ENCODE measurements around the gene PPP1R15B. TPM values are rescaled to one million over a fixed set of nuclear protein-coding genes. Genes with fewer than 3 reads are reported as not detected.

The PPP1R15B gene
- total RNA-seq, 1 donor from 2014 or later, result 42.1 TPM

- no peak for DNase-seq (ENCODE audit: low read depth)
These were observed 49.8 kb downstream of the PPP1R15B start for GRCh38 chr1:204361781-204362180.

GRCh38 chr1:204361341-204361771, 50.3 kb downstream of the PPP1R15B start:
- TF ChIP-seq CTCF (IDR thresholded peaks at IDR 0.05; ENCODE audit: insufficient read depth, low read length, poor library complexity, severe bottlenecking), result no peak
- no peaks in the 10 kb centered on the region for H3K27me3 ChIP-seq (ENCODE audit: control insufficient read depth, insufficient read depth, low read length)
- no peaks in the 10 kb centered on the region for H3K36me3 ChIP-seq (ENCODE audit: control insufficient read depth, insufficient read depth, low read length)
- H3K4me3 ChIP-seq (ENCODE audit: low read depth, low read length), result no peak overlapping the region
- no peak for DNase-seq (ENCODE audit: low read depth)

More at GRCh38 chr1:204361781-204362180, 49.8 kb downstream of the PPP1R15B start:
- TF ChIP-seq CTCF (IDR thresholded peaks at IDR 0.05; ENCODE audit: insufficient read depth, low read length, poor library complexity, severe bottlenecking), result no peak
- Histone ChIP-seq H3K4me3 (ENCODE audit: low read depth, low read length) (no peak overlapping the region), H3K36me3 (ENCODE audit: control insufficient read depth, insufficient read depth, low read length) (no peaks in the 10 kb centered on the region), H3K27me3 (ENCODE audit: control insufficient read depth, insufficient read depth, low read length) (no peaks in the 10 kb centered on the region)

- Histone ChIP-seq H3K27me3 (ENCODE audit: control insufficient read depth, insufficient read depth, low read length) (no peaks in the 10 kb centered on the region), H3K4me3 (ENCODE audit: low read depth, low read length) (no peak overlapping the region), H3K36me3 (ENCODE audit: control insufficient read depth, insufficient read depth, low read length) (no peaks in the 10 kb centered on the region)
- no peak for TF ChIP-seq CTCF (IDR thresholded peaks at IDR 0.05; ENCODE audit: insufficient read depth, low read length, poor library complexity, severe bottlenecking)
- DNase-seq (ENCODE audit: low read depth), result no peak
These were observed 51.3 kb downstream of the PPP1R15B start for GRCh38 chr1:204360314-204360713.

GRCh38 chr1:204359474-204360255, 52.0 kb downstream of the PPP1R15B start, which contains the start of gene PLEKHA6:
PLEKHA6 (minus strand) TSS chr1:204359929; CDS start chr1:204273727, 86,202 bp downstream.
- no peaks in the 10 kb centered on the region for H3K27me3 ChIP-seq (ENCODE audit: control insufficient read depth, insufficient read depth, low read length)
- H3K4me3 ChIP-seq (ENCODE audit: low read depth, low read length), result no peak within 1 kb of the TSS
- TF ChIP-seq CTCF (IDR thresholded peaks at IDR 0.05; ENCODE audit: insufficient read depth, low read length, poor library complexity, severe bottlenecking), result peak; percentile 41
- H3K36me3 ChIP-seq (ENCODE audit: control insufficient read depth, insufficient read depth, low read length), result no peaks in the 10 kb centered on the region
- no peak for DNase-seq (ENCODE audit: low read depth)

- Histone ChIP-seq H3K4me3 (ENCODE audit: low read depth, low read length) (no peak overlapping the region), H3K27me3 (ENCODE audit: control insufficient read depth, insufficient read depth, low read length) (no peaks in the 10 kb centered on the region), H3K36me3 (ENCODE audit: control insufficient read depth, insufficient read depth, low read length) (no peaks in the 10 kb centered on the region)
- TF ChIP-seq CTCF (IDR thresholded peaks at IDR 0.05; ENCODE audit: insufficient read depth, low read length, poor library complexity, severe bottlenecking), result no peak
- DNase-seq (ENCODE audit: low read depth), result no peak
These were observed 52.5 kb downstream of the PPP1R15B start for GRCh38 chr1:204359131-204359473.

GRCh38 chr1:204358605-204359004, 53.0 kb downstream of the PPP1R15B start:
- Histone ChIP-seq H3K36me3 (ENCODE audit: control insufficient read depth, insufficient read depth, low read length) (no peaks in the 10 kb centered on the region), H3K27me3 (ENCODE audit: control insufficient read depth, insufficient read depth, low read length) (no peaks in the 10 kb centered on the region), H3K4me3 (ENCODE audit: low read depth, low read length) (no peak overlapping the region)
- TF ChIP-seq CTCF (IDR thresholded peaks at IDR 0.05; ENCODE audit: insufficient read depth, low read length, poor library complexity, severe bottlenecking), result no peak
- no peak for DNase-seq (ENCODE audit: low read depth)
